ENCODE results near the gene GALNT7.
A peak's percentile ranks its signal among the peaks of the same experiment; 100 is the strongest.

GALNT7 gene

DNA sequence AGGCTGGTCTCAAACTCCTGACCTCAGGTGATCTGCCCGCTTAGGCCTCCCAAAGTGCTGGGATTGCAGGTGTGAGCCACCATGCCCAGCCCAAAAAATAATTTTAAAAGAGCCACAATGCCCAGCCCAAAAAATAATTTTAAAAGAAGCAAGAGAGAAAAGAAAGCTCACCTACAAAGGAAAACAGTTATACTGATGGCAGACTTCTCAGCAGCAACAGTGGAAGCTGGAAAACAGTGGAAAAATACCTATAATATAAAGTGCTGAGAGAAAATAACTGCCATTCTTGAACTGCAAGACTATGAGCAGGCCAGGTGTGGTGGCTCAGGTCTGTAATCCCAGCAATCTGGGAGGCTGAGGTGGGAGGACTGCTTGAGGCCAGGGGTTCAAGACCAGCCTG lies 178.9 kb downstream of the GALNT7 start:
- H3K27ac ChIP-seq, result no peak overlapping the region
- H3K4me3 ChIP-seq (ENCODE audit: low read depth, low read length), result no peak overlapping the region
- H3K36me3 ChIP-seq, result no peaks in the 10 kb centered on the region
- H3K9me3 ChIP-seq (ENCODE audit: severe bottlenecking), result no peaks in the 10 kb centered on the region
- no peak for DNase-seq
- no peaks in the 10 kb centered on the region for H3K27me3 ChIP-seq (ENCODE audit: insufficient read depth, low read depth, severe bottlenecking)
- TF ChIP-seq, protein P1, sequence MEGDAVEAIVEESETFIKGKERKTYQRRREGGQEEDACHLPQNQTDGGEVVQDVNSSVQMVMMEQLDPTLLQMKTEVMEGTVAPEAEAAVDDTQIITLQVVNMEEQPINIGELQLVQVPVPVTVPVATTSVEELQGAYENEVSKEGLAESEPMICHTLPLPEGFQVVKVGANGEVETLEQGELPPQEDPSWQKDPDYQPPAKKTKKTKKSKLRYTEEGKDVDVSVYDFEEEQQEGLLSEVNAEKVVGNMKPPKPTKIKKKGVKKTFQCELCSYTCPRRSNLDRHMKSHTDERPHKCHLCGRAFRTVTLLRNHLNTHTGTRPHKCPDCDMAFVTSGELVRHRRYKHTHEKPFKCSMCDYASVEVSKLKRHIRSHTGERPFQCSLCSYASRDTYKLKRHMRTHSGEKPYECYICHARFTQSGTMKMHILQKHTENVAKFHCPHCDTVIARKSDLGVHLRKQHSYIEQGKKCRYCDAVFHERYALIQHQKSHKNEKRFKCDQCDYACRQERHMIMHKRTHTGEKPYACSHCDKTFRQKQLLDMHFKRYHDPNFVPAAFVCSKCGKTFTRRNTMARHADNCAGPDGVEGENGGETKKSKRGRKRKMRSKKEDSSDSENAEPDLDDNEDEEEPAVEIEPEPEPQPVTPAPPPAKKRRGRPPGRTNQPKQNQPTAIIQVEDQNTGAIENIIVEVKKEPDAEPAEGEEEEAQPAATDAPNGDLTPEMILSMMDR (IDR thresholded peaks at IDR 0.05; ENCODE audit: low read depth, low read length), result no peak

DNA sequence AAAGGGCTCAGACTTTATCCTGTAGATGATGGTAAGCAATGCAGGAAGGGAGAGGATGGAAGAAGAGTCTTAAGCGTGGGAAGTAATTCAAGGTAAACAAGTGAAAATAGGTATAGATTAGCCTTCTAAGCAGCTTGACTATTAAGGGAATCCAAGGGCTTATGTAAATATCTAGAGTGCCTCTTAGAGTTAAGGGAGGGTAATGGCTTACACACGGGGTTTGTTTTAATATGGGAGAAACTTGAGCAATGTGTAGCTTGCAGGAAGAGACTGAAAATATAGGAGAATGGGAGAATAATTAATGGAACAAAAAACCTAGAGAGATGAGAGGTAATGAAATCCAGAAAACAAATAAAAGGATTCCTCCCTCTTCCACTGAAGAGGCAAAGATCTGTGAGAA lies 189.3 kb downstream of the GALNT7 start:
- no peak for DNase-seq
- Histone ChIP-seq H3K36me3 (no peaks in the 10 kb centered on the region), H3K27ac (no peak overlapping the region), H3K27me3 (ENCODE audit: insufficient read depth, low read depth, severe bottlenecking) (peaks cover 9% of the 10 kb centered on the region), H3K4me3 (ENCODE audit: low read depth, low read length) (no peak overlapping the region), H3K9me3 (ENCODE audit: severe bottlenecking) (no peaks in the 10 kb centered on the region)
- TF ChIP-seq, protein P1 (IDR thresholded peaks at IDR 0.05; ENCODE audit: low read depth, low read length), result no peak

DNA sequence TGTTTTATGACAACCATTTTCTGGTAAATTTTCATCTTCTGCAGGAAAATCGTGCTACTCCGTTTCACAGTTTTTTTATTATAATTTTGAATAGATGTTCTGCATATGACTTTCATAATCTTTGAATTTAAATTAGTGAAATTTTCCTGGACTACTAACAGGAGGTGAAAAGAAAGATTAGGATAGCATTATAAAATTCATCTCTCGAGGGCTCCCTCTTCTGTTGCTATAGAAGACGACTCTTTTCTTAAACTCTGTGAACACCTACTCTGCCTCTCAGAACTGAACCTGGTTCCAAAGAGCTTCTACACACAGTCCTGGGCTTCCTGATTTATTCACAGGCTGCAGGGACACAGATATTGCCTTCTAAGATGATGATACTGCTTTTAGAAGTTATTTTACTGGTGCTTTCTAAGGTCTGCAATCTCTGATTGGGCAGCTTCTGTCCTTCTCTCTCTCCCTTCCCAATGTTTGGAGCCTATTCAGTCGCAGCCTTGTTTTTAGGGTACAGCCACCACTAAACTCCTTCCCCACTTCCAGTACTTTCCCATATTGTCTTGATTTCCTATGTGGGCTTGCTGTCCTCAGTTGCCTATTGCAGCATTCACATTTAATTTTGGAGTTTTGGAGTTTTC lies 192.1 kb downstream of the GALNT7 start:
- Histone ChIP-seq H3K27me3 (ENCODE audit: insufficient read depth, low read depth, severe bottlenecking) (peaks cover 9% of the 10 kb centered on the region), H3K36me3 (no peaks in the 10 kb centered on the region), H3K9me3 (ENCODE audit: severe bottlenecking) (no peaks in the 10 kb centered on the region), H3K27ac (no peak overlapping the region), H3K4me3 (ENCODE audit: low read depth, low read length) (no peak overlapping the region)
- no peak for DNase-seq
- TF ChIP-seq, protein P1 (IDR thresholded peaks at IDR 0.05; ENCODE audit: low read depth, low read length), result peak; percentile 46; the same call in 1 of the 2 replicates

DNA sequence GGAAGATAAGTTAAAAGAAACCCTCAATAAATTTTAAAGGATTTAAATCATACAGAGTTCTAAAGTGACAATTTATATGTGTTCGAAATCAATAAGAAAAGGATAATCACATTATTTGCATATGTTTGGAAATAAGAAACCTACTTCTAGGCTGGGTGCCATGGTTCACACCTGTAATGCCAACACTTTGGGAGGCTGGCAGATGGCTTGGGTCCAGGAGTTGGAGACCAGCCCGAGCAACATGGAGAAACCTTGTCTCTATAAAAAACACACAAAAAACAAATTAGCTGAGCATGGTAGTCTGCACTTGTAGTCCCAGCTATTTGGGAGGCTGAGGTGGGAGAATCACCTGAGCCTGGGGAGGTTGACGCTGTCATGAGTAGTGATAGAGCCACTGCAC lies 194.1 kb downstream of the GALNT7 start:
- H3K36me3 ChIP-seq, result no peaks in the 10 kb centered on the region
- TF ChIP-seq, protein P1 (IDR thresholded peaks at IDR 0.05; ENCODE audit: low read depth, low read length), result no peak
- no peaks in the 10 kb centered on the region for H3K9me3 ChIP-seq (ENCODE audit: severe bottlenecking)
- no peak overlapping the region for H3K27ac ChIP-seq
- DNase-seq, result no peak
- H3K27me3 ChIP-seq (ENCODE audit: insufficient read depth, low read depth, severe bottlenecking), result no peaks in the 10 kb centered on the region
- H3K4me3 ChIP-seq (ENCODE audit: low read depth, low read length), result no peak overlapping the region

DNA sequence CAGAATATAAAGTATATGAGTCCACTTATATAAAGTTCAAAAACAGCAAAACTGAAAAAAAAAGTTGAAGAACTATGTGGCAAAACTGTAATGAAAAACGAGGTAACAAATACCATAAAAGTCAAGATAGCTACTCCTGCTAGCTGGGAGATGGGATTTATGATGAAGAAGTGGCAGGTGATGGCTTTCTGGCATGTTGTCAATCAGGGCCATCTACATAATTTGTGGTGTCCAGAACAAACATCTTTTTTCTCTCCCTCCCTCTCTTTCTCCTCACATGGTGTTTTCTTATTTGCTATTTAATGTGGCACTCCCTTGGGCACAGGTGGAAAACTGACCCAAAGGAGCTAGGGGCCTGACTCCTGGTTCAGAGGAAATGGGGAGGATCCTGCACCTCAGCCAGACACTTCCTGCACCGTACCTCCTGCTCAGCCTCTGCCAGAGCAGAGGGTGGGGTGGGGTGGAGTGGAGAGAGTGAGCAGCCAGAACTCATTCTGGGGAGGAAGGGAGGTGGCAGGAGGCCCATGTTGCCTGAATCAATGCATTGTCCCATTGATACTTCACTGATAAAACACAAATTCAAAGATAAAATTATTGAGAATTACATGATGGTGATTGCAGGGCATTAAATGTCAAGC lies 196.9 kb downstream of the GALNT7 start:
- TF ChIP-seq, protein P1 (IDR thresholded peaks at IDR 0.05; ENCODE audit: low read depth, low read length), result no peak
- Histone ChIP-seq H3K27me3 (ENCODE audit: insufficient read depth, low read depth, severe bottlenecking) (no peaks in the 10 kb centered on the region), H3K27ac (no peak overlapping the region), H3K9me3 (ENCODE audit: severe bottlenecking) (no peaks in the 10 kb centered on the region), H3K36me3 (no peaks in the 10 kb centered on the region), H3K4me3 (ENCODE audit: low read depth, low read length) (no peak overlapping the region)
- DNase-seq, result no peak
